H1 (cell line): ENCODE measurements around the gene INPP5E. TPM values are rescaled to one million over a fixed set of nuclear protein-coding genes. Genes with fewer than 3 reads are reported as not detected.

Experiments used
- BCL11A ChIP-seq, 2 experiments: IDR thresholded peaks; one replicate each; pipeline ENCODE4 v1.6.1; 2011; ENCODE audit warnings: low read depth in 2 of 2, low read length in 2 of 2, mild to moderate bottlenecking in 2 of 2
- CEBPB ChIP-seq: IDR thresholded peaks from 2 replicates; pipeline ENCODE4 v1.6.1; 2012; ENCODE audit warnings: low read depth, low read length
- CREB1 ChIP-seq: IDR thresholded peaks from 2 replicates; pipeline ENCODE4 v1.6.1; 2012; ENCODE audit warnings: inconsistent platforms
- JUND ChIP-seq: IDR thresholded peaks from 2 replicates; pipeline ENCODE4 v1.6.1; 2011; ENCODE audit warnings: mild to moderate bottlenecking, improper control_type of control experiment, low read length
- POLR2AphosphoS5 ChIP-seq: IDR thresholded peaks from 2 replicates; pipeline ENCODE4 v1.6.1; 2011; ENCODE audit warnings: low read depth, low read length
- SP2 ChIP-seq: IDR thresholded peaks from 2 replicates; pipeline ENCODE4 v1.6.1; 2012; ENCODE audit warnings: mild to moderate bottlenecking, low read length, inconsistent platforms
- ZNF274 ChIP-seq: IDR thresholded peaks from 2 replicates; pipeline ENCODE4 v1.7.0; 2012; ENCODE audit warnings: low read length, borderline replicate concordance; ENCODE audit errors: extremely low read depth
- polyA plus RNA-seq, 7 experiments: library from polyadenylated mRNA; depleted of rRNA in 3 of 7; stranded (reverse) in 5 of 7; unstranded in 2 of 7; fragments of >200 nt in 5 of 7; fragments of 200-250 nt in 2 of 7; gene quantifications; 1 replicate in 5 of 7; 2 replicates in 1 of 7; 4 replicates in 1 of 7; pipeline versions ENCODE4 v1.2.1 to v1.2.3, GENCODE V29; 2011 to 2013; ENCODE audit warnings: missing spikeins in 2 of 7, mixed read lengths in 2 of 7
- total RNA-seq: library from RNA; stranded (reverse); fragmentation: NEBNext Ultra II Directional; extraction: Animal tissue kit (Norgen Biotek cat#: 25700); gene quantifications from 2 replicates; pipeline ENCODE4 v1.2.1, GENCODE V29; 2021
- TF ChIP-seq, protein P1 (sequence below): fragments of 300-600 bp; sonication (generic); IDR thresholded peaks from 2 replicates; pipeline ENCODE4 v1.7.1; 2012; ENCODE audit warnings: low read length, moderate library complexity, mild to moderate bottlenecking, inconsistent platforms; ENCODE audit not compliant: insufficient replicate concordance

INPP5E gene
- total and polyA plus RNA-seq, 2 of the 8 experiments (the other 6 are each of a cell fraction or from before 2014, with no cell fraction given) = 8.7 to 11.3 TPM

DNA sequence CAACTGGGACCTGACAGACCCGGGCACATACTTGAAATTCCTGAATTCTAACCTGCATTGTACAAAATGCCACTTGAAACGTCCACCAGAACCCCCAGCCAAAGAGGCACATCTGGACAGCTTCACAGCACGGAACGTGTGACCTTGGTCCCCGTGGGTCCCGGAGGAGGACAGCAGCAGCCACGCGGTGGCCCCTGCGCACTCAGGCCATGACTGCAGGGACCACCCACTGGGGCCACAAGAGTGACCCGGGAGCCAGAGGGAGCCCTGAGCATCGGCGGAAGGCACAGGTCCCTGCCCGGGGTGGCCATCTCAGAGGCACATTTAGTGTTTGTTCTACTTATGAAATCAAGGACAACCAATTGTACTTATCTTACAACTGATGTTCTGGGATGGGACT lies 37.6 kb downstream of the INPP5E start (continued):
- TF ChIP-seq, protein P1, sequence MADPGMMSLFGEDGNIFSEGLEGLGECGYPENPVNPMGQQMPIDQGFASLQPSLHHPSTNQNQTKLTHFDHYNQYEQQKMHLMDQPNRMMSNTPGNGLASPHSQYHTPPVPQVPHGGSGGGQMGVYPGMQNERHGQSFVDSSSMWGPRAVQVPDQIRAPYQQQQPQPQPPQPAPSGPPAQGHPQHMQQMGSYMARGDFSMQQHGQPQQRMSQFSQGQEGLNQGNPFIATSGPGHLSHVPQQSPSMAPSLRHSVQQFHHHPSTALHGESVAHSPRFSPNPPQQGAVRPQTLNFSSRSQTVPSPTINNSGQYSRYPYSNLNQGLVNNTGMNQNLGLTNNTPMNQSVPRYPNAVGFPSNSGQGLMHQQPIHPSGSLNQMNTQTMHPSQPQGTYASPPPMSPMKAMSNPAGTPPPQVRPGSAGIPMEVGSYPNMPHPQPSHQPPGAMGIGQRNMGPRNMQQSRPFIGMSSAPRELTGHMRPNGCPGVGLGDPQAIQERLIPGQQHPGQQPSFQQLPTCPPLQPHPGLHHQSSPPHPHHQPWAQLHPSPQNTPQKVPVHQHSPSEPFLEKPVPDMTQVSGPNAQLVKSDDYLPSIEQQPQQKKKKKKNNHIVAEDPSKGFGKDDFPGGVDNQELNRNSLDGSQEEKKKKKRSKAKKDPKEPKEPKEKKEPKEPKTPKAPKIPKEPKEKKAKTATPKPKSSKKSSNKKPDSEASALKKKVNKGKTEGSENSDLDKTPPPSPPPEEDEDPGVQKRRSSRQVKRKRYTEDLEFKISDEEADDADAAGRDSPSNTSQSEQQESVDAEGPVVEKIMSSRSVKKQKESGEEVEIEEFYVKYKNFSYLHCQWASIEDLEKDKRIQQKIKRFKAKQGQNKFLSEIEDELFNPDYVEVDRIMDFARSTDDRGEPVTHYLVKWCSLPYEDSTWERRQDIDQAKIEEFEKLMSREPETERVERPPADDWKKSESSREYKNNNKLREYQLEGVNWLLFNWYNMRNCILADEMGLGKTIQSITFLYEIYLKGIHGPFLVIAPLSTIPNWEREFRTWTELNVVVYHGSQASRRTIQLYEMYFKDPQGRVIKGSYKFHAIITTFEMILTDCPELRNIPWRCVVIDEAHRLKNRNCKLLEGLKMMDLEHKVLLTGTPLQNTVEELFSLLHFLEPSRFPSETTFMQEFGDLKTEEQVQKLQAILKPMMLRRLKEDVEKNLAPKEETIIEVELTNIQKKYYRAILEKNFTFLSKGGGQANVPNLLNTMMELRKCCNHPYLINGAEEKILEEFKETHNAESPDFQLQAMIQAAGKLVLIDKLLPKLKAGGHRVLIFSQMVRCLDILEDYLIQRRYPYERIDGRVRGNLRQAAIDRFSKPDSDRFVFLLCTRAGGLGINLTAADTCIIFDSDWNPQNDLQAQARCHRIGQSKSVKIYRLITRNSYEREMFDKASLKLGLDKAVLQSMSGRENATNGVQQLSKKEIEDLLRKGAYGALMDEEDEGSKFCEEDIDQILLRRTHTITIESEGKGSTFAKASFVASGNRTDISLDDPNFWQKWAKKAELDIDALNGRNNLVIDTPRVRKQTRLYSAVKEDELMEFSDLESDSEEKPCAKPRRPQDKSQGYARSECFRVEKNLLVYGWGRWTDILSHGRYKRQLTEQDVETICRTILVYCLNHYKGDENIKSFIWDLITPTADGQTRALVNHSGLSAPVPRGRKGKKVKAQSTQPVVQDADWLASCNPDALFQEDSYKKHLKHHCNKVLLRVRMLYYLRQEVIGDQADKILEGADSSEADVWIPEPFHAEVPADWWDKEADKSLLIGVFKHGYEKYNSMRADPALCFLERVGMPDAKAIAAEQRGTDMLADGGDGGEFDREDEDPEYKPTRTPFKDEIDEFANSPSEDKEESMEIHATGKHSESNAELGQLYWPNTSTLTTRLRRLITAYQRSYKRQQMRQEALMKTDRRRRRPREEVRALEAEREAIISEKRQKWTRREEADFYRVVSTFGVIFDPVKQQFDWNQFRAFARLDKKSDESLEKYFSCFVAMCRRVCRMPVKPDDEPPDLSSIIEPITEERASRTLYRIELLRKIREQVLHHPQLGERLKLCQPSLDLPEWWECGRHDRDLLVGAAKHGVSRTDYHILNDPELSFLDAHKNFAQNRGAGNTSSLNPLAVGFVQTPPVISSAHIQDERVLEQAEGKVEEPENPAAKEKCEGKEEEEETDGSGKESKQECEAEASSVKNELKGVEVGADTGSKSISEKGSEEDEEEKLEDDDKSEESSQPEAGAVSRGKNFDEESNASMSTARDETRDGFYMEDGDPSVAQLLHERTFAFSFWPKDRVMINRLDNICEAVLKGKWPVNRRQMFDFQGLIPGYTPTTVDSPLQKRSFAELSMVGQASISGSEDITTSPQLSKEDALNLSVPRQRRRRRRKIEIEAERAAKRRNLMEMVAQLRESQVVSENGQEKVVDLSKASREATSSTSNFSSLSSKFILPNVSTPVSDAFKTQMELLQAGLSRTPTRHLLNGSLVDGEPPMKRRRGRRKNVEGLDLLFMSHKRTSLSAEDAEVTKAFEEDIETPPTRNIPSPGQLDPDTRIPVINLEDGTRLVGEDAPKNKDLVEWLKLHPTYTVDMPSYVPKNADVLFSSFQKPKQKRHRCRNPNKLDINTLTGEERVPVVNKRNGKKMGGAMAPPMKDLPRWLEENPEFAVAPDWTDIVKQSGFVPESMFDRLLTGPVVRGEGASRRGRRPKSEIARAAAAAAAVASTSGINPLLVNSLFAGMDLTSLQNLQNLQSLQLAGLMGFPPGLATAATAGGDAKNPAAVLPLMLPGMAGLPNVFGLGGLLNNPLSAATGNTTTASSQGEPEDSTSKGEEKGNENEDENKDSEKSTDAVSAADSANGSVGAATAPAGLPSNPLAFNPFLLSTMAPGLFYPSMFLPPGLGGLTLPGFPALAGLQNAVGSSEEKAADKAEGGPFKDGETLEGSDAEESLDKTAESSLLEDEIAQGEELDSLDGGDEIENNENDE = no peak
- TF ChIP-seq ZNF274 (no peak), POLR2AphosphoS5 (no peak; the same call in 1 of the 2 replicates), BCL11A (IDR thresholded peaks at IDR 0.05; ENCODE audit: low read depth in 2 of 2, low read length in 2 of 2) (no peak), CEBPB (no peak), CREB1 (no peak), JUND (no peak), SP2 (no peak)
